T-helper 2 cell (primary cell): ENCODE results near the gene SKP1.
"Not testable (repeated sequence)": the region's sequence is repeated elsewhere in the genome, so short reads cannot be mapped to it uniquely, and the experiment has no call there.

ENCODE experiments used
- DNase-seq, 5 experiments: peaks; one replicate each; pipeline versions ENCODE4 v3.0.0 to v3.0.0-alpha.2; 2012 to 2022
- total RNA-seq, 2 donors: gene quantifications; one replicate each; lab custom pipeline; 2026; lab: John Stamatoyannopoulos, UW

The SKP1 gene
- 291 to 376 reads per million in 2 donors for total RNA-seq

- peak; percentile 72 to 91 (median 79) for DNase-seq
Observed at GRCh38 chr5:134176511-134177368, at the start of gene SKP1. SKP1 (minus strand) TSS chr5:134176950; CDS start chr5:134174022, 2,928 bp downstream.

DNA sequence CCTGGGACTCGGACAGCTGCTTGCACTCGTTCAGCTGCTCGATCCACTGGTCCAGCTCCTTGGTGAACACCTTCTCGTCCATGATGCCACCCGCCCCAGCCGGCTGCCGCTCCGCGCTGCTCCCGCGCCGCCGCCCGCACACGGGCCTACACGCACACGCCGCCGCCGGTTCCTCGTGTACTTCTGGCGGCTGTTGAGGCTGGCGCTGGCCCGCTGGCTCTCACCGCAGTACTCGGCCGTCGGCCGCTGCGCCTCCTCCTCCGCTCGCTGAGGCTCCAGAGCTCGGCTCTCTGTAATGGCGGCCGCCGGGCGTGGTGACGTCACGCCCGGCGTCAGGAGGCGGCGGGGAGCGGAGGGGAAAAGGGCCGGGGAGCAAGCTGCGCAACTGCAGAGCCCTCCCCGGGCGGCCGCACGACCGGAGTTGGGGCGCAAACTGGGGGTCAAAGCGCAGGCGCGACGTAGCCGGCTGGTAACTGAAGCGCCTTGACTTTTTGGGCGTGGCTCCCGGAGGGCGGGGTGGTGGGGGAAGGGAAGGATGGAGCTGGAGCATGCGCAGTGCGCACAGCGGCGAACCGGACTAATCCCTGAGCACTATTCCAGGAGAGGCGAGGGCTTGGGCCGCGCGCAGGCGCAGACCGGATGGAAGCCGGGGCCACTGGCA is 49.2 kb upstream of the SKP1 start, which contains the start of gene PPP2CA:
PPP2CA (minus strand) TSS at position 294 of the 661 bp plus-strand sequence; CDS start at position 82, 212 bp downstream.
- DNase-seq = peak; percentile 98 to 99 (median 99)

- peak; percentile 49 to 76 (median 59) for DNase-seq
Observed at GRCh38 chr5:134224888-134225779, 48.4 kb upstream of the SKP1 start.

DNA sequence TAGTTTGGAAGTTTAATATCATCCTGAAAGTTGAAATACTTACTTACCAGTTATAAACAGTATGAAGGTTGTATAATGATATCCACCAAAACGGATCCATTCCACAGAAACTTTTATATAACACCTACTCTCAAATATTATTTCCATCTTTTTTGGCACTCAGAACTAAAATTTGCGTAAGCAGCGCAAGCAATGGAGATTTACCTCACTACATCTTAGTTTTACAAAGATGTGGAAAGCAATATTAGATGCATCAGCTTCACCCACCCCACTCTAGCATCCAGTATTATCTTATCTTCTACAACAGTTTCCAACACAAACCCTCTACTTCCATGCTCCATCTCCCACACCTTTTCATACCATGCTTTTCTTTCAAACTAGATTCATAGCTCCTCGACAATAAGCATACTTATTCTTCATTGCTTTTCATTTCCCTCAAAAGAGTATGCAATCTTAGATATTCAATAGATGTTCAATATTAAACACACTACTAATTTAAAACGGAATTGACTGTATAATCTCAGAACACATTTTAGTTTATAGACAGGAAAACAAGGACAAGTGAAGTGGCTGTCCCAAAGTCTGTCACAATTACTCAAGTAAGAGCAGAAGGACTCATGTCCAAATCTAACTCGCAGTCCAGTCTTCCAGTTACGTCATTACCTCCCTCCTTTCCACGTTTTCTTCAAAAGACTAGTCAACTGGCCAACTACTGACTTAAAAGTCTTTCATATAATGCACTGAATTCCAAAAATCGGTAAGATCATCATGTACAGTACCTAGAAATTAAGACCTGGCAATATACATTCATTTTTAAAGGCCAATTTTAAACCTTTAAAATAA is 46.9 kb upstream of the SKP1 start:
- no peak for DNase-seq

- not testable (repeated sequence) for DNase-seq
Observed at GRCh38 chr5:134221690-134222089, 44.9 kb upstream of the SKP1 start.

DNA sequence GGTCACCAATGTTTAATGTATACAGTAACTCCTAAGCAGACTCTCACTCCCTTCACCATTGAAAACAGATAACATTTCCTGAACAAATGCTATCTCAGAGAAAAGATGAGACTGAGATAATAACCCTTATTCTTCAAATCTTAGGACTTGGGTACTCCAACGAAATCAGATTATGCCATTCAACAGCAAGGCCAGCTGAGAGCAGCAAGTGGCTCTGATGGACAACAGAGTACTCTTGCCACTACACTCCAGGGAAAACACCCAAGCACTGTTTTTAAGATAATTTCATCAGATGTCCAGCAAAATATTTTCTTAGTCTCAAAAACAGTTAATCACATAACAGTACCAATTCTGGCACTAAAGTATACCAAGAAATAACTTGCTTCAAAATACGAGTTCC is 39.0 kb upstream of the SKP1 start:
- DNase-seq = no peak

DNA sequence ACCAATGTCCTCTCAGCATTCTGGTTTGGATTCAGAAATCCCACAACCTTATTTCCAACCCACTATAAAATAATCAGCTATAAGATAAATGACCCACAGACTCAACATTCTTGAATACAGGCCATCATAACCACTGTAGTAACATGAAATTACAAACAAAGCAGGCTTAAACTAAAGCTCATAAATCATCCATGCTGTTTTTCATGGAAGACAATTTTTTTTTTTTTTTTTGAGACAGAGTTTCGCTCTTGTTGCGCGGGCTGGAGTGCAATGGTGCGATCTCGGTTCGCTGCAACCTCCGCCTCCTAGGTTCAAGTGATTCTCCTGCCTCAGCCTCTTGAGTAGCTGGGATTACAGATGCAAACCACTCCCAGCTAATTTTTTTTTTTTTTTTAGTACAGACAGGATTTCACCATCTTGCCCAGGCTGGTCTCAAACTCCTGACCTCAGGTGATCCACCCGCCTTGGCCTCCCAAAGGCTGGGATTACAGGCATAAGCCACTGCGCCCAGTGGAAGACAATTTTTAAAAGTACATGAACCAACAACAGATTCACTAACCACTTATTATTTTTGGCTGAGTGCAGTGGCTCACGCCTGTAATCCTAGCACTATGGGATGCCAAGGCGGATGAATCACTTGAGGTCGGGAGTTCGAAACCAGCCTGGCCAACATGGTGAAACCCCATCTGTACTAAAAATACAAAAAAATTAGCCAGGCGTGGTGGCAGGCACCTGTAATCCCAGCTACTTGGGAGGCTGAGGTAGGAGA is 34.7 kb upstream of the SKP1 start:
- DNase-seq = not testable (repeated sequence)

DNA sequence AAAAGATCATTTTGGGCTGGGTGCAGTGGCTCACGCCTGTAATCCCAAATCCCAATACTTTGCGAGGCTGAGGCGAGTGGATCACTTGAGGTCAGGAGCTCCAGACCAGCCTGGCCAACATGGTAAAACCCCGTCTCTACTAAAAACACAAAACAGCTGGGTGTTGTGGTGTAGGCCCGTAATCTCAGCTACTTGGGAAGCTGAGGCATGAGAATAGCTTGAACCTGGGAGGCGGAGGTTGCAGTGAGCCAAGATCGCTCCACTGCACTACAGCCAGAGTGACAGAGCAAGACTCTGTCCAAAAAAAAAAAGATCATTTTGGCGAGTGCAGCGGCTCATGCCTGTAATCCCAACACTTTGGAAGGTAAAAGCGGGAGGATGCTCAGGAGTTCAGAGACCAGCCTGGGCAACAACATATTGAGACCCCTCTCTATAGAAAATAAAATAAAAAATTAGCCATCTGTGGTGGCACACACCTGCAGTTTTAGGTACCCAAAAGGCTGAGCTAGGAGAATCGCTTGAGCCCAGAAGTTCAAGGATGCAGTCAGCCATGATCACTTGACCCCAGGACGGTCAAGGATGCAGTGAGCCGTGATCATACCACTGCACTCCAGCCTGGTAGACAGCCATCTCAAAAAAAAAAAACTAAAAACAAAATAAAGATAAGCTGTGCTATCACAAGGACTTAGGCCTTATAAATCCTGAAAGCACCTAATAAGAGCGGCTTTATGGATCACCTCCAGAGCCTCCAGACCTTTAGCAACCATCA is 32.9 kb upstream of the SKP1 start:
- DNase-seq = no peak

GRCh38 chr5:134207696-134208095 is 30.9 kb upstream of the SKP1 start:
- no peak for DNase-seq

GRCh38 chr5:134206627-134207160 is 29.9 kb upstream of the SKP1 start:
- no peak for DNase-seq

GRCh38 chr5:134204575-134204974 is 27.8 kb upstream of the SKP1 start:
- no peak for DNase-seq

DNA sequence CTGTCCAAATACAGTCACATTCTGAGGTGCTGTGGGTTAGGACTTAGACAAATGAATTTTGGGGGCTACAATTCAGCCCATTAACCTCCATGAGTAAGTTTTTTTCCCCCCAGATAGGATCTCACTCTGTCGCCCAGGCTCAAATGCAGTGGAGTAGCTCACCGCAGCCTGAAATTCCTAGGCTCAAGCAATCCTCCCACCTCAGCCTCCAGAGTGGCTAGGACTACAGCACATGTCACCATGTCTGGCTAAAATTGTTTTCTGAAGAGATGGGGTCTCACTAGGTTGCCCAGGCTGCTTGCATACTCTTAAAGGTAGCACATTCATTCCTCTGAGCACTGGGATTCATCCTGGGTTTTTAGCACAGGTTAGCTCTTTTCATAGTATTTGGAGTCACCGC is 26.9 kb upstream of the SKP1 start:
- no peak for DNase-seq

DNA sequence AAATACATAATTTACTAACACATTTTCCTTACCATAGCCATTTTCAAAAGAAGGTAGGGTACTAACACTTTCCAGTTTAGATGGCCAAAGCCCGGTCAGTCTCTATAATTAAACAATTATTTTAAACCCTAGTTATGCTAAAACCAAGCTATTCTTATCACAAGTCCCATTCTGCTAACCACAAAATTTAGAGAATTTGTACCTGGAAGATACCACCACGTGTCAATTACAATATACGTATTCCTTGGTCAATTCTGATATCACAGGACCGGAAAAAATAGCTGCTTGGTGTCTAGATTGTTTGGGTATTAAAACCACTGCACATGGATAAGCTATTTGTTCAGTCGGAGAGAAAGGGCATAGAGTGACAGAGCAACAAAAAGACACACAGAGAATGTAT is 18.9 kb upstream of the SKP1 start:
- DNase-seq = no peak

DNA sequence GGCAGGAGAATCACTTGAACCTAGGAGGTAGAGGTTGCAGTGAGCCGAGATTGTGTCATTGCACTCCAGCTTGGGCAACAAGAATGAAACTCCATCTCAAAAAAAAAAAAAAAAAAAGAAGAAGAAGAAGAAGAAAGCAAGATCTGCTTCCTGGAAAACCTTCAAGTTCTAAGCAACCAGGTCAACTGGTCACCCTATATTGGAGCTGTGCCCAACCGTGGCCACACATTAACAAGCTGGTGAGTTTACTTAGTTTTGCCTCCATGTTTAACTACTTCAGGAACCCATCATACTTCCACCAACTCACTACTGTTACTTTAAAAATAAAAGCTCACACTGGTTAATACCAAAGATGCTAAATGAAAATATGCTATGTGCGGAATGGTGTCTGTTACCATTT is 12.3 kb upstream of the SKP1 start:
- DNase-seq = no peak

DNA sequence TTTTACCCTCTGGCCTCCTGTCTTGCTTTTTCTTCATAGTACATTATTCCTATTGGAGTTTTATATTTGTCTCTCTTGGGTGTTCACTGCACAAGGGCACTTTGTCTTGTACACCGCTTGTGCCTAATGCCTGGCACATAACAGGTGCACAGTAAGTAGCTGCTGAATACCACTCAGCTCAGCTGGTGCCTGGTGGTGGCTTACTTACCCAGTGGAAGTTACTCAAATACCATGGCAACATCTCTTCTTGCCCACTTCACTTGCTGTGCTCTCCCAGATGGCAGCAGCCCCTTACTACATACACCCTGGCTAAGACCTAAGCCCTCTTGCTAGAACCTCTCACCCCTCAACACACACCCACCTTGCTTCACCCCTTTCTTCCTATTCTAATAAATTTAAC is 11.3 kb upstream of the SKP1 start:
- DNase-seq = no peak

DNA sequence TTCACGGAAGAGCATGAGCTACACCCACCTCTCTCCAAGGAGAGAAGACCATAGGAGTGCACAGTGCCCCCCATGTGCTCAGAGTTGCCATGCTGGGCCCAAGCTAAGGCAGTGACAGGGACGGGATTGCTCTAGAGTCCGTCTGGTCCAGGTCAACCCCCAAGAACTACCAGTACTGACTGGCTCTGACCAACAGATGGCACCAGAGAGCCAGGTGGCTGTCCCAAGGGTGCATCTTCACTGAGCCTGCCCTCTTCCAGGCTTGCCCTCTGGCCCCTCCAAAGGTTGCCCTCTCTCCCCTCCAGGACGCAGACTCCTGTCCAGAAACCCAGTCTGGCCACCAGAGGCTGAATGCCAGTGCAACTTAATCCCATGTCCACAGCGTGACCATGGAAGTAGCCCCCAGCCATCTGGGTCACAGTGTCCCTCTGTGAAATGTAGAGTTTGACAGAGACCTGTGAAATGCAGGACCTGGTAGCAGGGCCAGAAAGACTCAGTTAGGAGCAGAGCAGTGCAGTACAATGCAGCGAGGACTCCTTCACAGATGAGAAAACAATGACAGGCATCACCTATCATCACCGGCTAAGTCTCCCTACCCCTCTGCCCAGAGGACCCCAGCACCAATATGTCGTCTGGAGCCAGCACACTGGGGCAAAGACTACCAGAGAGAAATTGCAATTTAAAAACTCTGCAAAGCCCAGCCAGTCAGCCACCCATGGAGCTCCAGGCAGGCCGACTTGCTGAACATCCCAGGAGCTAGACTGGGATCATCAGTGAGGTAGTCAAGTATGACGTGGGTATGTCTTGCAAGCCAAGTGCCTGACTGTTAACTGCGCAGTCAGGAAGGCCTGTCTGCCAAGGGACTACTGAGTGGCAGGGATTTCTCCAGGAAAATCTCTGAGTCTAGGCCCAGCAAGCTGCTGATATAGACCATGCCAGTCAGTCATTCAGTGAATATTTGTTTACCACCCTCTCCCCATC is 7.7 kb upstream of the SKP1 start:
- DNase-seq = peak; percentile 40 to 68 (median 64)

- DNase-seq = no peak
Observed at GRCh38 chr5:134183481-134183880, 6.7 kb upstream of the SKP1 start.

DNA sequence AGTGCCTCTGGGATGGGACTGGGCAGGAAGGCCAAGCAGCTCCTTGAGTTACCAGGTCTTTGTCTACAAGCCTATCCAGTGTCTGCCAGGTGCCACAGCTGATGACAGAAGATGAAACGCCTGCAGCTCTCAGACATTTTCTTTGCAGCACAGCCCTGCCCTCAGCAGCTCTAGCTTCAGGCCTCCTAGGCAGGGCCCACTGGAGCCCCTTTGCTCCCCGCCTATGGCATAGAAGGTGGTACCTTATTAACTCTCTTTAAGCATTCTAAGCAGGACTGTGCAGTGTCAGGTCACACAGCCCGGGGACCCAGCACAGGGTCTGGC is 1.3 kb upstream of the SKP1 start:
- DNase-seq = no peak
